Activated CD4-positive, alpha-beta memory T cell treated with anti-CD3 and anti-CD28 coated beads for 36 hours (primary cell): Measurements from ENCODE around the gene KDM1A. TPM values are rescaled to one million over a fixed set of nuclear protein-coding genes. Genes with fewer than 3 reads are reported as not detected.
A peak's percentile ranks its signal among the peaks of the same experiment; 100 is the strongest.

Experiments used
- CTCF ChIA-PET: fragments of 350-600 bp; sonication (Branson Sonifier 250); formaldehyde crosslinking; loops from one replicate; lab custom pipeline; 2021; ENCODE audit warnings: antibody characterized with exemption, inconsistent platforms; lab: Charles Lee
- POLR2A ChIA-PET: fragments of 350-600 bp; sonication (Branson Sonifier 250); formaldehyde crosslinking; loops from one replicate; lab custom pipeline; 2021; ENCODE audit warnings: antibody characterized with exemption; lab: Charles Lee
- DNase-seq: peaks from one replicate; pipeline ENCODE4 v3.0.0-alpha.2; 2020
- H3K27ac Mint-ChIP-seq: one replicate; pipeline ENCODE4 v1.8.0; 2021; ENCODE audit warnings: mixed read lengths
- H3K27me3 Mint-ChIP-seq: one replicate; pipeline ENCODE4 v1.8.0; 2021; ENCODE audit warnings: mixed read lengths
- H3K36me3 Mint-ChIP-seq: one replicate; pipeline ENCODE4 v1.8.0; 2021; ENCODE audit warnings: mixed read lengths
- H3K4me1 Mint-ChIP-seq: one replicate; pipeline ENCODE4 v1.8.0; 2021; ENCODE audit warnings: low read depth, mixed read lengths
- H3K4me3 Mint-ChIP-seq: one replicate; pipeline ENCODE4 v1.8.0; 2021; ENCODE audit warnings: mild to moderate bottlenecking, mixed read lengths
- H3K9me3 Mint-ChIP-seq: one replicate; pipeline ENCODE4 v1.8.0; 2021; ENCODE audit warnings: mixed read lengths
- intact Hi-C: fragments of 100-400 bp; cut with micrococcal nuclease; formaldehyde crosslinking; loops from one replicate; pipeline ENCODE4 v1.15.1; 2023
- total RNA-seq, 2 experiments: library from RNA; stranded (reverse); gene quantifications; one replicate each; pipeline ENCODE4 v1.2.3, GENCODE V29; 2021

KDM1A gene
- total RNA-seq, 2 experiments from 2014 or later: 60.2 to 61.9 TPM

DNA sequence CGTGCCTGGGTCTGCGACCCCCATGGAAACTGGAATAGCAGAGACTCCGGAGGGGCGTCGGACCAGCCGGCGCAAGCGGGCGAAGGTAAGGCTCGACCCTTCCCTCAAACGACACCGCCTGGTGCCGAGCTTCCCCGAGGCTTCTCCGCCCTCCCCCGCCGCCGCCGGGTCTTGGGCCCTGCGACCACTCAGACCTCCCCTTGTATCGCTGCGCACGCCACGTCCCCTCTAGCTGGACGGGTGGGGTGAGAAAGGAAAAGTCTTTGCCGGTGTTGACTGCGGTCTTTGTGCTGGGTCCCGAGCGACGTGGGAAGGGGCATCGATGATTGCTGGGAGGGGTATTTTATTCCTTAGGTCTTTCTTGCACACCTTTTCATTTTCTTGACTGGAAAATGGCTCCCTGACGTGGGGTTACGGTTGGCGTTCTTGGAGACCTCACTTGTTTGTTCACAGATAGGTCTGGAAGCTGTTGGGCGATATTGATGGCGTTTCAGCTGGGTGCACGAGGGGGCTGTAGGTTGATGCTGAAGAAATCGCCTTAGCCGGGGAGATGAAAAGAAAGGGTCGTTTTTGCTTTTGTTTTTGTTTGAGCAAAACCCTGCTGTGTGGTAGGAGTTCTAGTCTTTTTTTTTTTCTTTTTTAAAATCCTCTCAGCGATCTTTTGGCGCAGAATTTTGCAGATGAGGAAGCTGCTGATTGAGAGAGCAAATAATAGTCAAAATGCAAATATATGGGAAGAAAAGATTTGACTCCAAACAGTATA is 776 bp downstream of the KDM1A start:
- ChIA-PET POLR2A (interaction anchor here (0.7 to 1.3 kb wide), 5 partner anchors 18 to 672 kb away, joined by 3 to 4 read pairs (median 4); partner anchors contain the start of gene RPL11), CTCF (interaction anchor here (1.3 to 3.3 kb wide), 2 partner anchors 79 to 164 kb away, joined by 5 to 18 read pairs; no protein-coding TSS in a partner anchor)
- DNase-seq: peak; percentile 22
- Mint-ChIP-seq H3K4me1 (peaks cover 44% of the 10 kb centered on the region), H3K36me3 (peaks cover 15% of the 10 kb centered on the region), H3K4me3 (peak overlapping the region; percentile 89), H3K27ac (peak overlapping the region; percentile 74), H3K27me3 (no peaks in the 10 kb centered on the region), H3K9me3 (peaks cover 10% of the 10 kb centered on the region)
- intact Hi-C loops: no loop called here

GRCh38 chr1:23020706-23021405 is 1.6 kb downstream of the KDM1A start:
- Mint-ChIP-seq H3K27me3 (no peaks in the 10 kb centered on the region), H3K9me3 (peaks cover 10% of the 10 kb centered on the region), H3K36me3 (peaks cover 15% of the 10 kb centered on the region), H3K4me1 (peaks cover 46% of the 10 kb centered on the region), H3K27ac (no peak overlapping the region), H3K4me3 (peak overlapping the region; percentile 89)
- CTCF ChIA-PET: interaction anchor here (3.3 kb wide), 1 partner anchor 164 kb away, joined by 18 read pairs; no protein-coding TSS in a partner anchor
- POLR2A ChIA-PET: interaction anchor here (0.7 to 1.2 kb wide), 2 partner anchors 17 to 164 kb away, joined by 3 read pairs; no protein-coding TSS in a partner anchor
- intact Hi-C loops: no loop called here
- DNase-seq: no peak

GRCh38 chr1:23021834-23022233 is 2.6 kb downstream of the KDM1A start:
- H3K36me3 Mint-ChIP-seq: peaks cover 15% of the 10 kb centered on the region
- H3K9me3 Mint-ChIP-seq: peaks cover 10% of the 10 kb centered on the region
- no peak overlapping the region for H3K27ac Mint-ChIP-seq
- H3K4me3 Mint-ChIP-seq: no peak overlapping the region
- ChIA-PET CTCF (interaction anchor here (3.3 kb wide), 1 partner anchor 163 kb away, joined by 18 read pairs; no protein-coding TSS in a partner anchor), POLR2A (no interaction called here)
- H3K4me1 Mint-ChIP-seq: peaks cover 52% of the 10 kb centered on the region
- no peak for DNase-seq
- no peaks in the 10 kb centered on the region for H3K27me3 Mint-ChIP-seq
- intact Hi-C loops: no loop called here

DNA sequence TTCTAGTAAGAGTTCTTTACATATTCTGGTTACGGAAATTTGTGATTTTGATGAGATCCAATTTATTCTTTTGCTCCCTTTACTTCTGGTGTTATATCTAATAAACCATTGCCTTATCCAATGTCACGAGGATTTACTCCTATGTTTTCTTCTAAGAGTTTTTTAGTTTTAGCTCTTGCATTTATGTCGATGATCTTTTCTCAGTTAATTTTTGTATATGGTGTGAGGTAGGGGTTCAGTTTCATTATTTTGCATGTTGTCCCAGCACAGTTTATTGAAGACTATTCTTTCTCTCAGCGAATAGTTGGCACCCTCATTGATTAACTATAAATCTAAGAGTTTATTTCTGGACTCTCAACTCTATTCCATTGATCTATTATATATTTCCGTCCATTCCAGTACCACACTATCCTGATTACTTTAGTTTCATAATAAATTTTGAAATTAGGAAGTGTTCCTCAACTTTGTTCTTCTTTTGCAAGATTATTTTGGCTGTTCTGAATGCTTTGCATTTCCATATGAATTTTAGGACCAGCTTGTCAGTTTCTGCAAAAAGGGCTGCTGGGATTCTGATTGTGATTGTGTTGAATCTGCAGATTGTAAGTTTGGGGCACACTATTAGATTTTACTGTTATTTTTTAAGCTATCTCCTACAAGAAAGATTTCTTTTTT is 4.0 kb downstream of the KDM1A start:
- Mint-ChIP-seq H3K4me3 (no peak overlapping the region), H3K27ac (no peak overlapping the region), H3K27me3 (no peaks in the 10 kb centered on the region), H3K9me3 (peaks cover 10% of the 10 kb centered on the region), H3K36me3 (peaks cover 15% of the 10 kb centered on the region), H3K4me1 (peaks cover 53% of the 10 kb centered on the region)
- no peak for DNase-seq
- ChIA-PET POLR2A (no interaction called here), CTCF (interaction anchor here (1.6 kb wide), 1 partner anchor 161 kb away, joined by 5 read pairs; no protein-coding TSS in a partner anchor)
- intact Hi-C loops: no loop called here

GRCh38 chr1:23026568-23026967 is 7.3 kb downstream of the KDM1A start:
- no peak for DNase-seq
- Mint-ChIP-seq H3K9me3 (peaks cover 10% of the 10 kb centered on the region), H3K27ac (no peak overlapping the region), H3K4me1 (peaks cover 57% of the 10 kb centered on the region), H3K36me3 (peaks cover 15% of the 10 kb centered on the region), H3K27me3 (no peaks in the 10 kb centered on the region), H3K4me3 (no peak overlapping the region)
- intact Hi-C loops: no loop called here
- POLR2A ChIA-PET: no interaction called here
- CTCF ChIA-PET: no interaction called here

DNA sequence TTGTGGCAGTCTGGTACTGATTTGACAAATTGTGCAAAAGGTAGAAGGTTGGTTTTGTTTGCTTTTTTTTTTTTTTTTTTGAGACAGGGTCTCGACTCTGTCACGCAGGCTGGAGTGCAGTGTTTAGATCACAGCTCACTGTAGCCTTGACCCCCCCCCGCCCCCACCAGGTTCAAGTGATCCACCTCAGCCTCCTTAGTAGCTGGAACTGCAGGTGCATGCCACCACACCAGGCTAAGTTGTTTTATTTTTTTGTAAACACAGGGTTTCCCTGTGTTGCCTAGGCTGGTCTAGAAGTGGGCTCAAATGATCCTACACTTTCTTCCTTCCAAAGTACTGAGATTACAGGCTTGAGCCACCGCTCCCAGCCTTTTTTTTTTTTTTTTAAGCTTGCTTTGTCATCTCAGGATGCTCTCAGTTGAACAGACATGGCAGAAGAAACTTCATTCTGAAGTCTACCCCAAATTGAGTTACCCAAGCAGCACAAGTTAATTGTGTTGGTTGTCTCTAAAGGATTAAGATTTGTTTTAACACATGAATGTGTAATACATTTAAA is 8.2 kb downstream of the KDM1A start:
- Mint-ChIP-seq H3K4me3 (no peak overlapping the region), H3K4me1 (peaks cover 51% of the 10 kb centered on the region), H3K27me3 (no peaks in the 10 kb centered on the region), H3K36me3 (peaks cover 11% of the 10 kb centered on the region), H3K27ac (no peak overlapping the region), H3K9me3 (peaks cover 8% of the 10 kb centered on the region)
- ChIA-PET CTCF (no interaction called here), POLR2A (no interaction called here)
- DNase-seq: no peak
- intact Hi-C loops: no loop called here

GRCh38 chr1:23029337-23029736 is 10.1 kb downstream of the KDM1A start:
- intact Hi-C loops: no loop called here
- Mint-ChIP-seq H3K36me3 (peaks cover 2% of the 10 kb centered on the region), H3K27ac (no peak overlapping the region), H3K4me1 (peaks cover 47% of the 10 kb centered on the region), H3K4me3 (no peak overlapping the region), H3K27me3 (no peaks in the 10 kb centered on the region), H3K9me3 (no peaks in the 10 kb centered on the region)
- no peak for DNase-seq
- ChIA-PET CTCF (interaction anchor here (0.6 kb wide), 1 partner anchor 49 kb away, joined by 3 read pairs; no protein-coding TSS in a partner anchor), POLR2A (no interaction called here)

- ChIA-PET CTCF (no interaction called here), POLR2A (no interaction called here)
- Mint-ChIP-seq H3K27me3 (no peaks in the 10 kb centered on the region), H3K36me3 (peaks cover 2% of the 10 kb centered on the region), H3K4me1 (peaks cover 33% of the 10 kb centered on the region), H3K4me3 (no peak overlapping the region), H3K27ac (no peak overlapping the region), H3K9me3 (no peaks in the 10 kb centered on the region)
- intact Hi-C loops: no loop called here
- no peak for DNase-seq
Measured at GRCh38 chr1:23035823-23036452, 16.7 kb downstream of the KDM1A start.

- POLR2A ChIA-PET: interaction anchor here (1.2 kb wide), 1 partner anchor 17 kb away, joined by 3 read pairs; no protein-coding TSS in a partner anchor
- H3K27ac Mint-ChIP-seq: no peak overlapping the region
- H3K9me3 Mint-ChIP-seq: no peaks in the 10 kb centered on the region
- H3K27me3 Mint-ChIP-seq: no peaks in the 10 kb centered on the region
- intact Hi-C loops: no loop called here
- no peak for DNase-seq
- H3K36me3 Mint-ChIP-seq: no peaks in the 10 kb centered on the region
- CTCF ChIA-PET: interaction anchor here (1.7 kb wide), 1 partner anchor 147 kb away, joined by 6 read pairs; no protein-coding TSS in a partner anchor
- H3K4me1 Mint-ChIP-seq: peaks cover 28% of the 10 kb centered on the region
- no peak overlapping the region for H3K4me3 Mint-ChIP-seq
Measured at GRCh38 chr1:23037081-23037740, 17.9 kb downstream of the KDM1A start.

- ChIA-PET POLR2A (no interaction called here), CTCF (no interaction called here)
- Mint-ChIP-seq H3K27me3 (no peaks in the 10 kb centered on the region), H3K4me3 (no peak overlapping the region), H3K4me1 (peaks cover 25% of the 10 kb centered on the region), H3K36me3 (no peaks in the 10 kb centered on the region), H3K27ac (no peak overlapping the region), H3K9me3 (no peaks in the 10 kb centered on the region)
- DNase-seq: no peak
- intact Hi-C loops: no loop called here
Measured at GRCh38 chr1:23039308-23039826, 20.1 kb downstream of the KDM1A start.

DNA sequence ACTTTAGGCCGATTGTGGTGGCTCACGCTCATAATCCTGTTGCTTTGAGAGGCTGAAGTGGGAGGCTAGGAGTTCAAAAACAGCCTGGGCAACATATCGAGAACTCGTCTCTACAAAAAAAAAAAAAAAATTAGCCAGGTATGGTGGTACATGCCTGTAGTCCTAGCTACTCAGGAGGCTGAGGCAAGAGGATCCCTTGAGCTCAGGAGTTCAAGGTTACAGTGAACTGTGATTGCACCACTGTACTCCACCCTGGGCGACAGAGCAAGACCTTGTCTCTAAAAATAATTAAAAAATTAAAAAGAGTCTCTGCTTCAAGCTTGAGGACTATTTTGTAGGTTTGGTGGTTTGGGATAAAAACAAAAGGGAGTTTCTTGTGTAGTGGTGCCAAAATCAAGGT is 21.2 kb downstream of the KDM1A start:
- peaks cover 36% of the 10 kb centered on the region for H3K4me1 Mint-ChIP-seq
- CTCF ChIA-PET: interaction anchor here (1.5 kb wide), 1 partner anchor 145 kb away, joined by 3 read pairs; no protein-coding TSS in a partner anchor
- POLR2A ChIA-PET: no interaction called here
- DNase-seq: no peak
- no peaks in the 10 kb centered on the region for H3K36me3 Mint-ChIP-seq
- no peaks in the 10 kb centered on the region for H3K9me3 Mint-ChIP-seq
- H3K27me3 Mint-ChIP-seq: no peaks in the 10 kb centered on the region
- H3K4me3 Mint-ChIP-seq: no peak overlapping the region
- intact Hi-C loops: no loop called here
- no peak overlapping the region for H3K27ac Mint-ChIP-seq
